ENCODE results near the gene BLCAP. TPM values are rescaled to one million over a fixed set of nuclear protein-coding genes. Genes with fewer than 3 reads are reported as not detected.

The BLCAP gene
- total RNA-seq, 2 donors from 2014 or later, result 66.6 to 78.7 TPM

- Histone ChIP-seq H3K9me3 (no peaks in the 10 kb centered on the region), H3K4me3 (no peak overlapping the region), H3K27ac (no peak overlapping the region), H3K27me3 (no peaks in the 10 kb centered on the region), H3K4me1 (no peaks in the 10 kb centered on the region), H3K36me3 (no peaks in the 10 kb centered on the region)
- TF ChIP-seq CTCF (IDR thresholded peaks at IDR 0.05), result no peak
- no peak for DNase-seq (ENCODE audit: low spot score)
These were observed 47.6 kb downstream of the BLCAP start for GRCh38 chr20:37479925-37480691.

- H3K27me3 ChIP-seq, result no peaks in the 10 kb centered on the region
- H3K27ac ChIP-seq, result no peak overlapping the region
- no peaks in the 10 kb centered on the region for H3K9me3 ChIP-seq
- no peak overlapping the region for H3K4me3 ChIP-seq
- DNase-seq (ENCODE audit: low spot score), result peak; percentile 62
- TF ChIP-seq CTCF (IDR thresholded peaks at IDR 0.05), result no peak
- H3K4me1 ChIP-seq, result no peaks in the 10 kb centered on the region
- no peaks in the 10 kb centered on the region for H3K36me3 ChIP-seq
These were observed 48.4 kb downstream of the BLCAP start for GRCh38 chr20:37479266-37479665.

GRCh38 chr20:37477041-37477440, 50.6 kb downstream of the BLCAP start:
- Histone ChIP-seq H3K36me3 (no peaks in the 10 kb centered on the region), H3K27ac (no peak overlapping the region), H3K4me3 (no peak overlapping the region), H3K9me3 (no peaks in the 10 kb centered on the region), H3K4me1 (no peaks in the 10 kb centered on the region), H3K27me3 (no peaks in the 10 kb centered on the region)
- no peak for TF ChIP-seq CTCF (IDR thresholded peaks at IDR 0.05)
- no peak for DNase-seq (ENCODE audit: low spot score)

- Histone ChIP-seq H3K27me3 (no peaks in the 10 kb centered on the region), H3K9me3 (no peaks in the 10 kb centered on the region), H3K4me1 (no peaks in the 10 kb centered on the region), H3K4me3 (no peak overlapping the region), H3K36me3 (no peaks in the 10 kb centered on the region), H3K27ac (no peak overlapping the region)
- TF ChIP-seq CTCF (IDR thresholded peaks at IDR 0.05), result no peak
- no peak for DNase-seq (ENCODE audit: low spot score)
These were observed 52.4 kb downstream of the BLCAP start for GRCh38 chr20:37475252-37475651.

- no peak for DNase-seq (ENCODE audit: low spot score)
- H3K9me3 ChIP-seq, result no peaks in the 10 kb centered on the region
- no peaks in the 10 kb centered on the region for H3K4me1 ChIP-seq
- TF ChIP-seq CTCF (IDR thresholded peaks at IDR 0.05), result no peak
- H3K27me3 ChIP-seq, result no peaks in the 10 kb centered on the region
- no peak overlapping the region for H3K27ac ChIP-seq
- H3K36me3 ChIP-seq, result no peaks in the 10 kb centered on the region
- H3K4me3 ChIP-seq, result no peak overlapping the region
These were observed 53.3 kb downstream of the BLCAP start for GRCh38 chr20:37474386-37474785.

All from right atrium auricular region (tissue), 2 donors.